Aorta (tissue), 5 donors: ENCODE data around the gene APOBEC3B. TPM values are rescaled to one million over a fixed set of nuclear protein-coding genes. Genes with fewer than 3 reads are reported as not detected.

Experiments used
- ATAC-seq: fragments of 200-7000 bp; cut with Tn5 transposase; one replicate; pipeline ENCODE4 v1.9.1; 2022; ENCODE audit warnings: moderate library complexity; ENCODE audit not compliant: low FRiP score
- DNase-seq, 2 donors: peaks; one replicate each; pipeline ENCODE4 v3.0.0-alpha.2; 2020
- H3K27ac ChIP-seq, 2 donors: one replicate each; pipeline ENCODE4 v1.5.1; 2013; ENCODE audit warnings: low read length in 2 of 2, mild to moderate bottlenecking in 2 of 2, moderate library complexity in 2 of 2, control low read depth in 1 of 2, inconsistent platforms in 1 of 2, low read depth in 1 of 2
- H3K27me3 ChIP-seq, 2 donors: one replicate each; pipeline ENCODE4 v1.6.1; 2013; ENCODE audit warnings: control low read depth in 1 of 2, low read length in 1 of 2, mild to moderate bottlenecking in 1 of 2, moderate library complexity in 1 of 2; ENCODE audit not compliant: insufficient read depth in 2 of 2, control insufficient read depth in 1 of 2
- H3K36me3 ChIP-seq, 2 donors: one replicate each; pipeline ENCODE4 v1.6.1; 2013; ENCODE audit warnings: control low read depth in 1 of 2, low read length in 1 of 2, mild to moderate bottlenecking in 1 of 2; ENCODE audit not compliant: insufficient read depth in 2 of 2, control insufficient read depth in 1 of 2
- H3K4me1 ChIP-seq, 2 donors: one replicate each; pipeline ENCODE4 v1.6.1; 2013; ENCODE audit warnings: low read length in 2 of 2, control low read depth in 1 of 2, mild to moderate bottlenecking in 1 of 2, moderate library complexity in 1 of 2; ENCODE audit not compliant: insufficient read depth in 2 of 2, control insufficient read depth in 1 of 2
- H3K4me3 ChIP-seq, 2 donors: one replicate each; pipeline ENCODE4 v1.5.1; 2013; ENCODE audit warnings: low read length in 2 of 2, control low read depth in 1 of 2, mild to moderate bottlenecking in 1 of 2
- H3K9me3 ChIP-seq: one replicate; pipeline ENCODE4 v1.6.1; 2013; ENCODE audit warnings: mild to moderate bottlenecking, low read length; ENCODE audit not compliant: control insufficient read depth
- WGBS, 2 donors: extraction: QIAGEN DNeasy Blood & Tissue Kit; methylation state at CpG; one replicate each; pipeline ENCODE4 v1.1.7; 2013; 5-methylcytosine and 5-hydroxymethylcytosine counted together
- intact Hi-C, 2 donors: fragments of 100-400 bp; cut with DNase I; formaldehyde crosslinking; loops; one replicate each; pipeline versions ENCODE4 v1.14.2 to v1.15.0; 2022
- polyA plus RNA-seq, 2 donors: library from polyadenylated mRNA; stranded (reverse); fragments of 200-250 nt; gene quantifications; one replicate each; pipeline ENCODE4 v1.2.3, GENCODE V29; 2013
- total RNA-seq, 2 donors: library from RNA; stranded (reverse); fragmentation: NEBNext Ultra II Directional; extraction: Animal tissue kit (Norgen Biotek cat#: 25700); gene quantifications; one replicate each; pipeline ENCODE4 v1.2.1, GENCODE V29; 2021
- donor health status: healthy with polysubstance abuse.
- donor health status: Bipolar disorder and iron deficiency.
- donor health status: DM: no; HTN: no; CAD: no.
- donor health status: DM: no; HTN: no; CAD: no.
- donor health status: DM: yes; HTN: yes; CAD: no.

Gene APOBEC3B
- total and polyA plus RNA-seq, 4 donors = 1.4 to 2.0 TPM; not detected in 2

DNA sequence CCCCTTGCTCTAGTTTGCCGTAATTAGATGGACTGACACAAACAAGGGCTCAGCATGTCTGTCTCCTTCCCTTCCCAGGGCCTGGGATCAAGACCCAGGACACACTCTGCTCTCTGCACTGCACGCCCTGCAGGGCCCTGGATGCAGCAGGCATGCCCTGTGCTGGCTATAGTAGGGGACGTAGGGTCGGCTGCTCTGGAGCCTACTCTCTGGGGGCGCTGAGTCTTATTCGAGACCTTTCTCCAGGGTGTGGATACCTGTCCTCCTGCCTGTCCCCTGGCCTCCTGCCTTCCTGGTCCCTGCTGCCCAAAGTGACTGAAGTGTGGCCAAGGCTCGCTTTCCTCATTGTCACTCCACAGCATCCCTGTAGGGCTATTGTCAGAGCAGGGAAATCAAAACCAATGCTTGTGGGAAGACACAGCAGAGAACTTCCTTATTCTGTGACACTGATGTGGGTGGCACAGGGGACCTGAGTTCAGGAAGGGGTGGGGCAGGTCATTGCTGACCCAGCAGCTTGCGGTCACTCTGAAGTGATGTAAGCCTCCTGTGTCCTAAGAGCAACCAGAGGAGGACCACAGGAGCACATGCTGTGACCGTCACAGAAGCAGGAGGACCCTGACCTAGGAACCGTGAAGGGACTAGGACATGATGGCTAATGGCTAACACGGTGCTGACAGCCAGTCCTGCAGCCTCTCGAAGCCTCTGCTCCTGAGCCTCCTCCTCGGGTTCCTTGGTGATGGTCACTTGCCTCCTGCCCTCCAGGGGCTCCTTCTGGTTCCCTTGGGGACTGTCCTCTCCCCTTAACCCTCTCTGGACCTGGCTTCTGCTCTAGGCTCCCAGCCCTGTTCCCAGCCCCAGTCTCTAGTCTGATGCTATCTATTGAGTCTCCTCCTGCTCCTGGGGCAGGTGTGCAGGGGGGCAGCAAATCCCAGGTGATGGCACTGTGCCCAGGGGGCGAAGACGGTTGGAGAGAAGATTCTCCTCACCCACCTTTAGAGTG lies 14.4 kb upstream of the APOBEC3B start:
- DNase-seq (peak; percentile 64), ATAC-seq (no peak)
- intact Hi-C loops = no loop called here
- 83 to 86% methylated on average over 15 of the region's 15 CpGs for WGBS, 2 donors
- H3K9me3 ChIP-seq = no peaks in the 10 kb centered on the region
- H3K36me3 ChIP-seq = no peaks in the 10 kb centered on the region
- H3K4me3 ChIP-seq = no peak overlapping the region
- no peaks in the 10 kb centered on the region for H3K4me1 ChIP-seq
- no peaks in the 10 kb centered on the region for H3K27me3 ChIP-seq
- no peak overlapping the region for H3K27ac ChIP-seq

DNA sequence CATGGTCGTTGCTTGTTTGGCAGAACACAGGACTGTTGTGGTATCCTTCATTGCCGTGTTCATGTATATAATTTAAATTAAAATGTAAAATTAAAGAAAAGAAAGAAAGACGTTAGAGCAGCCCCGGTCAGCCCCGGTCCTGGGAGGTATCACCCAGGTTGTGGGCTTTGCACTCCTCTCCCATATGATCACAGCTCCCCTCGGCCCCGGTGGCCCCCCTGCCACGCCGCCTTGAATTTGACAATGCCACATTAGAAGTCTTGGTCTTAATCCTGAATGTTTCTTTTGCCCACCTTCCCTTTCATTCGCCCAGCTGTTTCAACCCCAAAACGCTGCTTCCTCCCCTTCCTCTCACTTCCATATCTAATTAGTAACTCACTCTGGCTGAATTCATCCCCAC lies 13.3 kb upstream of the APOBEC3B start:
- 87% methylated on average over 11 of the region's 11 CpGs for WGBS, 2 donors
- no peaks in the 10 kb centered on the region for H3K9me3 ChIP-seq
- intact Hi-C loops = no loop called here
- no peaks in the 10 kb centered on the region for H3K36me3 ChIP-seq
- no peak overlapping the region for H3K4me3 ChIP-seq
- H3K27ac ChIP-seq = no peak overlapping the region
- no peaks in the 10 kb centered on the region for H3K4me1 ChIP-seq
- H3K27me3 ChIP-seq = no peaks in the 10 kb centered on the region
- DNase-seq (peak in 1 of 2 donors; percentile 73), ATAC-seq (no peak)

DNA sequence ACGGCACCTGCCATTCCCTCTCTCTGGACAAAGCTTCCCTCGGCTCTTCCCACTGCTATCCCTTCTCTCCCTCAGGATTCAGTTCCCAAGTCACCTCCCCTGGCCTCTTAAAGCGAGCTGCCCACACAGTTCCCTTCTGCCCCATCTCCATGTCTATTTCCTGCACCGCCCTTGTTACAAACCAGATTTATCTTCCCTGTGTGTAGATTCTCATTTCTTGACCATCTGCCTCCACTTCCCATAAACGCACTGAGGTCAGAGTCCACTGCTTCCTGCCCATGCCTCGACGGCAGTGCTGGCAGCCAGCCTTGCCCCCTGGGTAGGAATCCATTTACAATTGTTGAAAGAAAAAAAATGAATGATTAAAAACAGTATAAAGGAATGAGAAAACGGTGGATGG lies 11.6 kb upstream of the APOBEC3B start:
- Histone ChIP-seq H3K36me3 (no peaks in the 10 kb centered on the region), H3K27me3 (no peaks in the 10 kb centered on the region), H3K4me1 (no peaks in the 10 kb centered on the region), H3K9me3 (no peaks in the 10 kb centered on the region), H3K27ac (no peak overlapping the region), H3K4me3 (no peak overlapping the region)
- WGBS, 2 donors = 50 to 60% methylated on average over 8 of the region's 8 CpGs
- ATAC-seq (no peak), DNase-seq (no peak)
- intact Hi-C loops = no loop called here

DNA sequence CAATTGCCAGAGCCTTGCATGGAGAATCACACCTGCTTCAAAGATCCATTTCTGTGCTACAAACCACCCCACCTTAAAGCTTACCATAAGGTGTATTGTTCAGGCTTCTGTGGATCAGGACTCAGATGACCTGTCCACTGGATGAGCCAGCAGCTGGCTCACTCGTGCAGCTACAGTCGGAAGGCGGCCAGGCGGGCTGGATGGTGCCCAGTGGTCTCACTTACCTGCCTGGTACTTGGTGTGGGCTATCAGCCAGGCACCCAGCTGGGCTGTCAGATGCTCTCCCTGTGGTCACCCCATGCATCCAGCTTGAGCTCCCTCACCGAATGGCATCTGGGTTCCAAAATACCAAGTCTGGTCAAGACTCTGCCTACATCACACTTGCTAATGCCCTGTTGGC lies 10.9 kb upstream of the APOBEC3B start:
- no peak overlapping the region for H3K4me3 ChIP-seq
- no peaks in the 10 kb centered on the region for H3K4me1 ChIP-seq
- DNase-seq (peak in 1 of 2 donors; percentile 59), ATAC-seq (no peak)
- intact Hi-C loops = no loop called here
- no peaks in the 10 kb centered on the region for H3K9me3 ChIP-seq
- H3K36me3 ChIP-seq = no peaks in the 10 kb centered on the region
- WGBS, 2 donors = 85 to 86% methylated on average over 5 of the region's 5 CpGs
- no peaks in the 10 kb centered on the region for H3K27me3 ChIP-seq
- H3K27ac ChIP-seq = no peak overlapping the region

DNA sequence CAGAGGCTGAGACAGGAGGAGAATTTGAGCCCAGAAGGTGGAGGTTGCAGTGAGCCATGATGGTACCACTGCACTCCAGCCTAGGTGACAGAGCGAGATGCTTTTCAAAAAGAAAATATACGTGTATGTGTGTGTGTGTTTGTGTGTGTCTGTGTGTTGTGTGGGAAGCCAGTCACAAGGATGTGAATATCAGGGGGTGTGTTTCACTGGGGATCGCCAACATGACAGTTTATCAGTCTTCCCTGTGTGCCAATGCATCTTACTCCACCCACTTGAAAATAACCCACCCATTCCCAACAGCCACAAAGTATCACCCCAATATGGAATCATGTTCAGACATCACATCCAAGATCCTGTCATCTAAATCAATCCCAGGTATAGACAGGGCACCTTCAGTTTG lies 10.4 kb upstream of the APOBEC3B start:
- ATAC-seq (no peak), DNase-seq (no peak)
- H3K36me3 ChIP-seq = no peaks in the 10 kb centered on the region
- H3K27ac ChIP-seq = no peak overlapping the region
- no peaks in the 10 kb centered on the region for H3K9me3 ChIP-seq
- H3K27me3 ChIP-seq = no peaks in the 10 kb centered on the region
- 91 to 93% methylated on average over 3 of the region's 3 CpGs for WGBS, 2 donors
- H3K4me1 ChIP-seq = no peaks in the 10 kb centered on the region
- H3K4me3 ChIP-seq = no peak overlapping the region
- intact Hi-C loops = no loop called here

DNA sequence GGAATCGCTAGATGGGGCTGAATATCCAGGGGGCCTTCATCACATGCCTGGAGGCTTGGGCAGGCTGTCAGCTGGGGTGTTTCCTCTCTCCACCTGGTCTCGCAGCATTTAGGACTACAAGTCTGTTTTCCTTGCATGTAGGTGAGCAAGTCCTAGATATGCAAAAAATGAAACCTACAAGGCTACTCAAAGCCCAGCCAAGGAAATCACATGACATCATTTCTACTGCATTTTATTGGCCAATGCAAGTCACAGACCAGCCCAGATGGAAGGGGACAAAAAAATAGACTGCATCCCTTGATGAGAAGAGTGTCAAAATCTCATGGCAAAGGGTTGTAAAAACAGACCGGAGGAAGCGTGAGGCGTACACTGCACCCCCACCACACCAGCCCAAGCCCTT lies 9.6 kb upstream of the APOBEC3B start:
- Histone ChIP-seq H3K27ac (no peak overlapping the region), H3K9me3 (no peaks in the 10 kb centered on the region), H3K4me1 (no peaks in the 10 kb centered on the region), H3K4me3 (no peak overlapping the region), H3K36me3 (no peaks in the 10 kb centered on the region), H3K27me3 (no peaks in the 10 kb centered on the region)
- intact Hi-C loops = no loop called here
- ATAC-seq = no peak
- DNase-seq = no peak
- 78 to 90% methylated on average over 5 of the region's 5 CpGs for WGBS, 2 donors

DNA sequence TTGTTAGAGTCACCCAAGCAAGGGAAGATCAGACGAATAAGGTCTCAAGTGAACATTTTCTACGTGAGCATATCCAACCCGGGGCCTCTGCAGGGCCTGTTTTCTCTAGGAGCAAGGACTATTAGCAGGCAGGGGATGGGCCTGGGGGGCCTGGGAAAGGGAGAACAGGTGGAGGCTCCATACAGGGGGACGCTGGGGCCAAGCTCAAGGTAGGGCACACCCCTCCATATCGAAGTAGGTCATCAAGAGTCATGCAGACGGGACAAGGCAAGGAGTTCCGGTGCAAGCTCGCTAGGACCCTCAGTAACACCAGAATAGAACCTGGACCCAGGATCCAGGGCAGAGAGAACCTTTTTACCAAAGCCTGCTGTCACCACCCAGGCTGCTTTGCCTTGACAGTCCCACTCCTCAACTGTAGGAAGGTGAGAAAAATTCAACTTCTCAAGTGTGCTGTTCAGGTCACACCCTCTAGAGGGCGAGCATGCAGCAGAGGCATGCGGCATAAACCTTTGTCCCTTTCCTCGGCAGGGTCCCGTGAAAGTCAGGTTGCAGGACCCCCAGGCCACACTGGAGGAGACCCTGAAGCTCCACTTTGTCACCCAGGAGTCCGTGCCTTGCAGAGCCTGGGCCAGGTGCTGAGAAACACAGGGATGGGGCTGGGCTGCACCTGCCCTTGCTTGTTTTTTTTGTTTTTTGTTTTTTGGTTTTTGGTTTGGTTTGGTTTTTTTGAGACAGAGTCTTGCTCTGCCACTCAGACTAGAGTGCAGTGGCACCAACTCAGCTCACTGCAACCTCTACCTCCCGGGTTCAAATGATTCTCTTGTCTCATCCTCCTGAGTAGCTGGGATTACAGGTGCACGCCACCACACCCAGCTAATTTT lies 8.6 kb upstream of the APOBEC3B start:
- 54 to 55% methylated on average over 15 of the region's 15 CpGs for WGBS, 2 donors
- H3K4me1 ChIP-seq = no peaks in the 10 kb centered on the region
- no peaks in the 10 kb centered on the region for H3K36me3 ChIP-seq
- no peak overlapping the region for H3K27ac ChIP-seq
- H3K9me3 ChIP-seq = no peaks in the 10 kb centered on the region
- intact Hi-C loops = no loop called here
- peak in 1 of 2 donors; percentile 70 for DNase-seq
- H3K27me3 ChIP-seq = no peaks in the 10 kb centered on the region
- no peak overlapping the region for H3K4me3 ChIP-seq
- peak; percentile 63 for ATAC-seq

DNA sequence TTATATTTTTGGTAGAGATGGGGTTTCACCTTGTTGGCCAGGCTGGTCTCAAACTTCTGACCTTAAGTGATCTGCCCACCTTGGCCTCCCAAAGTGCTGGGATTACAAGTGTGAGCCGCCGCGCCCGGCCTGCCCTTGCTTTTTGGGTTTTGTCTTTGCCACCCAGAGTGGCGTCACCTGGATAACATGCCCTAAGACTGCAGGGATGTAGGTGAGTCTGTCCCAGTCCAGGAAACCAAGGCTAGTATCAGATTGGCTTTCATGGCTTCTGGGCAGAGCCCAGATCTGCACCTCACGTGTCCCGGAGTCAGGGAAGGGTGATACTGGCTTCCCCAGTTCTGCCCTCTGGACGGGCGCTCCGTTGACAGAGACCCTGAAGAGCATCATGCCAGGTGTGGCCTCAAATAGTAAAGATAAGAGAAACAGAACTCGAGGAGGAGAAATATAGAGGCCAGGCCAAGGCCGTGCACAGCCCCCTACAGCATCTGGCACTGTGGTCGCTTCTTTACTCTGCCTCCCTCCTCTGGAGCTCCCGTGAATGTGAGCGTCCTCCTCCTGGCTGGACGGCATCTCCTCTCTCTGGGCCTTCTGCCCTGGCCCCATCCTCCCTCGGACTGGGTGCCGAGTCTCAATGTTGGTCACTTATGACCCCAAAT lies 7.8 kb upstream of the APOBEC3B start:
- Histone ChIP-seq H3K27ac (no peak overlapping the region), H3K27me3 (no peaks in the 10 kb centered on the region), H3K36me3 (no peaks in the 10 kb centered on the region), H3K9me3 (no peaks in the 10 kb centered on the region), H3K4me3 (no peak overlapping the region), H3K4me1 (no peaks in the 10 kb centered on the region)
- intact Hi-C loops = no loop called here
- ATAC-seq (no peak), DNase-seq (peak in 1 of 2 donors; percentile 69)
- 83 to 89% methylated on average over 18 of the region's 18 CpGs for WGBS, 2 donors
